HFF-Myc (cell line): ENCODE measurements around the gene SLIT3.

Source experiments
- DNase-seq: peaks from one replicate; pipeline ENCODE4 v3.0.0-alpha.2; 2011; ENCODE audit warnings: low read depth; ENCODE audit errors: extremely low read depth
- H3K4me3 ChIP-seq: replicated peaks from 2 replicates; pipeline ENCODE4 v1.5.1; 2011; ENCODE audit warnings: low read depth, mild to moderate bottlenecking, control low read depth, low read length
- TF ChIP-seq, protein P1 (sequence below): IDR thresholded peaks from 2 replicates; pipeline ENCODE4 v1.5.1; 2012; ENCODE audit warnings: mild to moderate bottlenecking, low read depth, low read length, control low read depth; ENCODE audit errors: missing control alignments

SLIT3 gene

DNA sequence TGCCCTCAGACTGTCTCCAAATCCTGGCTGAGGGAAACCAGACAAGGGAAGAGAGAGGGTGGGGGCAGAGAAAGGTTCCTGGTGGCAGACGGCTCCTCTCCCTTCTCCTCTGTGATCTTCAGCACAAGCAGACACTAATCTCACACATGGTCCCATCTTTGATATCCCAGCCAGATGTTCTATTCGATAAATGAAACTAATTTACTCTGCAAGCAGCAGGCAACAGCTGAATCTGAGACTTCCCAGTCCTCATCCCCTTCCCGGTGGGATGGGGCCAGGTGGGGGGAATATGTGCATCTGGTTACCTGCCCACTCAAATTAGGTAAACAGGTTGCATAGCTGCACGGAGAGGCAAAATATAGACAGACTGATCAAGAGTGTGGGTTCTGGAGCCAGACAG lies 512.8 kb downstream of the SLIT3 start:
- H3K4me3 ChIP-seq = no peak overlapping the region
- DNase-seq = no peak
- TF ChIP-seq, protein P1, sequence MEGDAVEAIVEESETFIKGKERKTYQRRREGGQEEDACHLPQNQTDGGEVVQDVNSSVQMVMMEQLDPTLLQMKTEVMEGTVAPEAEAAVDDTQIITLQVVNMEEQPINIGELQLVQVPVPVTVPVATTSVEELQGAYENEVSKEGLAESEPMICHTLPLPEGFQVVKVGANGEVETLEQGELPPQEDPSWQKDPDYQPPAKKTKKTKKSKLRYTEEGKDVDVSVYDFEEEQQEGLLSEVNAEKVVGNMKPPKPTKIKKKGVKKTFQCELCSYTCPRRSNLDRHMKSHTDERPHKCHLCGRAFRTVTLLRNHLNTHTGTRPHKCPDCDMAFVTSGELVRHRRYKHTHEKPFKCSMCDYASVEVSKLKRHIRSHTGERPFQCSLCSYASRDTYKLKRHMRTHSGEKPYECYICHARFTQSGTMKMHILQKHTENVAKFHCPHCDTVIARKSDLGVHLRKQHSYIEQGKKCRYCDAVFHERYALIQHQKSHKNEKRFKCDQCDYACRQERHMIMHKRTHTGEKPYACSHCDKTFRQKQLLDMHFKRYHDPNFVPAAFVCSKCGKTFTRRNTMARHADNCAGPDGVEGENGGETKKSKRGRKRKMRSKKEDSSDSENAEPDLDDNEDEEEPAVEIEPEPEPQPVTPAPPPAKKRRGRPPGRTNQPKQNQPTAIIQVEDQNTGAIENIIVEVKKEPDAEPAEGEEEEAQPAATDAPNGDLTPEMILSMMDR = no peak

DNA sequence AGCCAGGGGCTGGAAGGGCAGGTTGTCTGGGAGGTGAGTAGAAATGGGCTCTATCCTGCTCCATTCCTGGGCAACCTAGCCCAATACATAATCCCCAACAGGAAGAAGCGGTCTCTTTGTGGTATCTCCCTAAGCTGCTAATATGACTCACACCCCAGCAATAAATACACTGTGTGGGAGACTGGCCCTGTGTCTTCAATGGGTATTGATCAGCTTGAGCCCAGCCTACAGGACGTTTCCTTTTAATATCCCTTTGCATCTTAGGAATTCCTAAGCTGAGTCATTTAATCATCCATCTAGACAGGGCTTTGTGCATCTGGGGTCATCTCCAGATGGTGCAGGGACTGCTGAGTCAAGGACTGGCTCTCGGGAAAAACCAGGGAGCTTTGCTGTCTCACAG lies 514.8 kb downstream of the SLIT3 start:
- TF ChIP-seq, protein P1 = no peak
- no peak for DNase-seq
- no peak overlapping the region for H3K4me3 ChIP-seq

- no peak overlapping the region for H3K4me3 ChIP-seq
- DNase-seq = no peak
- TF ChIP-seq, protein P1 = no peak
These were observed 516.5 kb downstream of the SLIT3 start for GRCh38 chr5:168784454-168784853.

DNA sequence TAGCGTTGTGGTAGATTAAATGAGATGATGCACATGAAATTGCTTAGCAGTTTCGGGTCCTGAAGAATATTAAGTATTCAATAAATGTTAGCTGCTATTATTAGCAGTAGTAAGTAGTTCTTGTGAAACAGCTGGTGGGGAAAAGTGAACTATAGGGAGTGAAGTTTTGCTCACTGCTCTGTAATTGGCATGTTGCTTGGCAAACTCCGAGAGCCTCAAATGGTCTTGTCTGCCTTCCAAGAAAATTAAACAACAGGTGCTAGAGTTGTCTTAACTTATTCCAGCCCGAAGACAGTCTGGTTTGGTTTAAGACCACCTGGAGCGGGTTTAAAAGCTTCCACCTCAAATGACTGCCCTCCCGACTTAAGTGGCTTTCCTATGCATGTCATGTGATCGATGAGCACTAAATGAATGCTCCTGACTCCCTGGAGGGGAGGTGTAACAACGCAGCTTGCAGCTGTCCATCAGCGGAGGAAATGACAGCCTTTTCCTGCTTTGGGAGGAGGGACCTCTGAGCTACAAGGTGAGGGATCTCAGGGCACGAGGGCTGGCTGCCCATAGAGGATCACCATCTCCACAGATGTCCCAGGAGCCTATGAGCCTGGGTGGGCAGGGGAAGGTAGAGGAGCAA lies 518.9 kb downstream of the SLIT3 start:
- DNase-seq = no peak
- TF ChIP-seq, protein P1 = no peak
- no peak overlapping the region for H3K4me3 ChIP-seq

DNA sequence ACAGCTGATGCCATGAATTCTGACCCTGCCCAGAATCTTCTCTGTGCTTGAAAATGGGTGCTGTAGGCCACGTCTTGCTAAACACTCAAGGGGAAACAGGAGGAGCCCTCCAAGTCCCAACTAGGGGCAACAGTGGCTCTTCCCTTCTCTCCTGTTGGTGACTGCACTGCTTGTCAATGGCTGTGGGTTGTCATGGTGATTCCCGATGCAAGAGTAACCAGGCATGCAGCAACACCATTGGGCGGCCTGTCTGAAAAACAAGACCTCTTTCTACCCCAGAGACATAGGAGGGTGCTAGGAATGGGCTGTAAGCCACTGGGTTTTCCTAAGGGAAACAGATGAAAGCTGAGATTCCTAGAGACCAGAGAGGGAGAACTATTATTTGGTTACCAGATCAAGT lies 520.1 kb downstream of the SLIT3 start:
- no peak overlapping the region for H3K4me3 ChIP-seq
- TF ChIP-seq, protein P1 = no peak

GRCh38 chr5:168779333-168779732 lies 521.6 kb downstream of the SLIT3 start:
- H3K4me3 ChIP-seq = no peak overlapping the region
- TF ChIP-seq, protein P1 = no peak
- DNase-seq = no peak

More for the DNA sequence above, 520.1 kb downstream of the SLIT3 start:
- DNase-seq = no peak

DNA sequence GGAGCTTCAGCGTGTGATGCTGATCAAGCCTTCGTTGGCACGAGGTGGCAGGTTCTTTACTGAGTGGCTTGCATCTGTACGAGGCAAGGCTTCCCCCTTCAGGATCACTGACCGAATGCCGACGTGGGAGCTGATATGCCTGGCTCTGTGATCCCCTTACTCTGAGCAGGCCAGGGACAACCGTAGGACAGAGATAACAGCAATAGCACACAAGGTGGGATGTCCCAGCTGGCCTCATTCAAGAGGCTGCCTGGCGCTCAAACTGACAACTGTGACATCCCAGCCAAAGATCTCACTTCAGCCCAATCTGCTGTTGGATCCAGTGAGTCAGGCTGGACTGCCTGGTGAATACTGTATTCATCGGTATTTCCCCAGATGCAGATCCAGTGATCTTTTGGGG lies 522.4 kb downstream of the SLIT3 start:
- H3K4me3 ChIP-seq = no peak overlapping the region
- TF ChIP-seq, protein P1 = no peak
- DNase-seq = no peak
